Liver (tissue), 9 donors: ENCODE measurements around the gene ZNF813. TPM values are rescaled to one million over a fixed set of nuclear protein-coding genes. Genes with fewer than 3 reads are reported as not detected.

Experiments
- DNase-seq: peaks from one replicate; pipeline ENCODE4 v3.0.0-alpha.2; 2017; ENCODE audit warnings: low spot score
- H3K27ac ChIP-seq, 2 donors: one replicate each; pipeline ENCODE4 v1.7.0; 2013; ENCODE audit warnings: inconsistent platforms in 2 of 2, low read length in 2 of 2, control low read depth in 1 of 2, low read depth in 1 of 2, mild to moderate bottlenecking in 1 of 2
- H3K27me3 ChIP-seq, 4 donors: one replicate each; pipeline versions ENCODE4 v1.6.1 to v1.7.0; 2013; ENCODE audit warnings: low read length in 3 of 4, inconsistent platforms in 1 of 4, mild to moderate bottlenecking in 1 of 4, moderate library complexity in 1 of 4; ENCODE audit not compliant: control insufficient read depth in 4 of 4, insufficient read depth in 4 of 4
- H3K36me3 ChIP-seq, 4 donors: one replicate each; pipeline versions ENCODE4 v1.6.1 to v1.7.0; 2013; ENCODE audit warnings: low read length in 3 of 4, mild to moderate bottlenecking in 3 of 4, low read depth in 1 of 4, moderate library complexity in 1 of 4; ENCODE audit not compliant: control insufficient read depth in 4 of 4, insufficient read depth in 3 of 4
- H3K4me1 ChIP-seq, 4 donors: one replicate each; pipeline versions ENCODE4 v1.6.1 to v1.7.0; 2013; ENCODE audit warnings: low read length in 3 of 4, mild to moderate bottlenecking in 3 of 4, moderate library complexity in 1 of 4; ENCODE audit not compliant: control insufficient read depth in 4 of 4, insufficient read depth in 4 of 4
- H3K4me3 ChIP-seq, 3 donors: one replicate each; pipeline versions ENCODE4 v1.6.1 to v1.7.0; 2013; ENCODE audit warnings: low read length in 3 of 3, control low read depth in 1 of 3, low read depth in 1 of 3, mild to moderate bottlenecking in 1 of 3
- H3K9ac ChIP-seq, 2 donors: one replicate each; pipeline ENCODE4 v1.7.0; 2013; ENCODE audit warnings: low read length in 2 of 2, mild to moderate bottlenecking in 2 of 2, moderate library complexity in 2 of 2, control low read depth in 1 of 2, low read depth in 1 of 2
- H3K9me3 ChIP-seq, 4 donors: one replicate each; pipeline versions ENCODE4 v1.6.1 to v1.7.0; 2013; ENCODE audit warnings: low read length in 3 of 4; ENCODE audit not compliant: control insufficient read depth in 4 of 4
- ATF3 ChIP-seq: IDR thresholded peaks from 2 replicates; pipeline ENCODE4 v1.6.1; 2016; ENCODE audit warnings: antibody characterized with exemption
- EGR1 ChIP-seq, 2 donors: IDR thresholded peaks; 2 replicates each; pipeline ENCODE4 v1.6.1; 2016 to 2018; ENCODE audit warnings: antibody characterized with exemption in 2 of 2, low read depth in 2 of 2
- FOXA2 ChIP-seq: IDR thresholded peaks from 2 replicates; pipeline ENCODE4 v1.6.1; 2016; ENCODE audit warnings: antibody characterized with exemption
- GABPA ChIP-seq, 2 donors: IDR thresholded peaks in 1 of 2; conservative IDR thresholded peaks in 1 of 2; 2 replicates each; pipeline ENCODE4 v1.6.1; 2016; ENCODE audit warnings: antibody characterized with exemption in 2 of 2, mild to moderate bottlenecking in 1 of 2, moderate library complexity in 1 of 2
- HNF4A ChIP-seq, 2 donors: conservative IDR thresholded peaks; 2 replicates each; pipeline ENCODE4 v1.6.1; 2016; ENCODE audit warnings: antibody characterized with exemption in 2 of 2, mild to moderate bottlenecking in 2 of 2
- HNF4G ChIP-seq: IDR thresholded peaks from 2 replicates; pipeline ENCODE4 v1.6.1; 2016; ENCODE audit warnings: antibody characterized with exemption
- JUND ChIP-seq, 2 donors: IDR thresholded peaks; 2 replicates each; pipeline ENCODE4 v1.6.1; 2016; ENCODE audit warnings: antibody characterized with exemption in 2 of 2
- MAX ChIP-seq: IDR thresholded peaks from 2 replicates; pipeline ENCODE4 v1.6.1; 2016; ENCODE audit warnings: antibody characterized with exemption
- NR2F2 ChIP-seq: IDR thresholded peaks from 2 replicates; pipeline ENCODE4 v1.6.1; 2016; ENCODE audit warnings: antibody characterized with exemption
- RAD21 ChIP-seq, 2 donors: IDR thresholded peaks; 2 replicates each; pipeline ENCODE4 v1.6.1; 2016; ENCODE audit warnings: antibody characterized with exemption in 2 of 2, mild to moderate bottlenecking in 2 of 2
- RXRA ChIP-seq, 2 donors: IDR thresholded peaks; 2 replicates each; pipeline ENCODE4 v1.6.1; 2017 to 2018; ENCODE audit warnings: antibody characterized with exemption in 2 of 2, mild to moderate bottlenecking in 1 of 2
- SP1 ChIP-seq: IDR thresholded peaks from 2 replicates; pipeline ENCODE4 v1.6.1; 2018; ENCODE audit warnings: antibody characterized with exemption, mild to moderate bottlenecking
- TAF1 ChIP-seq: conservative IDR thresholded peaks from 2 replicates; pipeline ENCODE4 v1.6.1; 2016; ENCODE audit warnings: antibody characterized with exemption, mild to moderate bottlenecking
- YY1 ChIP-seq: IDR thresholded peaks from 2 replicates; pipeline ENCODE4 v1.6.1; 2016; ENCODE audit warnings: antibody characterized with exemption, mild to moderate bottlenecking
- WGBS: extraction: QIAGEN DNeasy Blood & Tissue Kit; methylation state at CpG from one replicate; pipeline ENCODE4 v1.1.7; 2013; 5-methylcytosine and 5-hydroxymethylcytosine counted together
- polyA plus RNA-seq, 2 donors: library from polyadenylated mRNA; stranded (reverse) in 1 of 2; unstranded in 1 of 2; fragments of 200-250 nt in 1 of 2; fragments of >200 nt in 1 of 2; fragmentation: Nextera tagmentation in 1 of 2; extraction: Ambion mirVana in 1 of 2; gene quantifications; one replicate each; pipeline versions ENCODE4 v1.2.1 to v1.2.3, GENCODE V29; 2013 to 2015
- total RNA-seq, 2 donors: library from RNA; depleted of rRNA; stranded (reverse); fragments of >200 nt; gene quantifications; one replicate each; pipeline ENCODE4 v1.2.3, GENCODE V29; 2014
- TF ChIP-seq, protein P1 (sequence below): fragments of 150-350 bp; IDR thresholded peaks from 2 replicates; pipeline ENCODE4 v1.5.1; 2017; ENCODE audit warnings: improper control_type of control experiment, low read depth, low read length; ENCODE audit not compliant: missing input control
- TF ChIP-seq, protein P2 (sequence below): IDR thresholded peaks from 2 replicates; pipeline ENCODE4 v1.6.1; 2016; ENCODE audit warnings: antibody characterized with exemption
- donor health status: healthy.
- donor health status: healthy.
- donor health status: healthy.
- donor health status: healthy.
- donor health status: healthy.

The ZNF813 gene
- total and polyA plus RNA-seq, 4 donors, result 0.35 to 4.1 (median 1.2) TPM

DNA sequence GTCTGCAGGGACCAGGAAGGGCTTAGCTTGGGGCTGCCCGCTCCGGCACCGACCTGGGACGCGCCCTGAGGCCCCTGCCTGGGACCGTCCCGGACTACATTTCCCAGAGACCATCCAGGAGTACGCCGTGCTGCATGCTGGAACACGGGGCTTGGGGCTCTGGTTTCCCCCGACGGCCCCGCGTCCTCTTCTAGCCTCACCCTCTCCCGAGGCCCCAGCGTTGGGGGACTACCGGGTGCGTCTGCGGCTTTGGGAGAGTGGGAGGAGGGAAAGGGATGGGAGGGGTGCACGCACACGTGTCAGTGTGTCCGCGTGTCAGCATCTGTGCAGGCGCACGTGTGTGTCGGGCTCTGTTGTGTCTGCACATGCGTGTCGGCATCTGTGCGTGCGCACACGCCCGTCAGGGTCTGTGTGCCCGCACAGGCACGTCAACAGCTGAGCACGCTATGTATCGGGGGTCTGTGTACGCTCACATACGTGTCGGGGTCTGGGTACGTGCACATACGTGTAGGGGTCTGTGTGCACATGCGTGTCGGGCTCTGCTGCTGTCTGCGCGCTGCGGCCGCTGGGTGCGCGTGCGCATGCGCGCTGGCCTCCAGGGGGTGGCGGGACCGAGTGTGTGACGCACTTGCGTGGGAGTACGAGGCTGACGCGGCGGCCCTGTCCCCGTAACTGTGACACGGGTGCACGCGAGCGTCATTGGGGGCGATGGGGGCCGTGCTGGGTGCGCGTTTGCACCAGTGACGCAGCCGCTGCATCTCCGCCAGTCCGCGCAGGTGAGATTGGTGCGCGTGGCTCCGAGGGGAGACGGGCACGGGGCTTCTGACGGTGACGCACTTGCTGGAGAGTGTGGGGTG lies 70.2 kb downstream of the ZNF813 start, which contains the start of gene ZNF331:
Gene ZNF331, plus strand, starts transcription at position 625 of the 857 bp plus-strand sequence. CDS start 31,232 bp downstream, outside the sequence.
- WGBS, result 50% methylated on average over 81 of the region's 81 CpGs
- peak; percentile 76 for DNase-seq
- peak within 1 kb of the TSS; percentile 45 to 54 for H3K9ac ChIP-seq

DNA sequence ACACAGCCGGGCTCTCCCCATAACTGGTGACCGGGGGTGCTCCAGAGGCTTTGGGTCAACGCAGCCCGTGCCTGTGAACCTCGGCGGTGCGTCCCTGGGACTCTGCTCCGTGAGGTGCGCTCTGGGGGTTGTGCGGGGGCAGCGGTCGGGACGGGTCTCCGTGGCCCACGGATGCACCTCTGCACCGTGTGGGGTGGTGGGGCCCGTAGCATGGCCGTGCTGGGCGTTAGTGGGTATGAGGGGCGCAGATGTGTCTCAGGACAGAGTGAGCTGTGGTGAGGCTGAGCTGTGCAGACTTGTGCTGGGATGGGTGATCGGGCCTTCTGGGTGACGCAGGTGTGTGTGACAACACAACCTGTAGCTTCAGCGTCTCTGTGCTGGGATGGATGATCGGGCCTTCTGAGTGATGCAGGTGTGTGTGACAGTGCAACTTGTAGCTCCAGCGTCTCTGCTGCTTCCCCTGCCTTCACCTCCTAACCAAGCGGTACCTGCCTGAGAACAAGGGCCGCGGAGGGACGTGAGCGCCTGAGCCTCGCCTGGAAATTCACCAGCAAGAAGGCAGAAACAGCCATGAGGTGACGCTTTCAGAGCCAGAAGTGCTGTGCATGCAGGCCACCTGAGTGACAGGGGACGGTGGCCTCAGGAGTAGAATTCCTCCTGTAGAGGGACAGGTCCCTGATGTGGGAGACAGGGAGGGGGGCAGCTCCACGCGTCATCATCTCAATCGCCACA lies 71.0 kb downstream of the ZNF813 start:
- Histone ChIP-seq H3K4me1 (peaks cover 0 to 2% (median 0%) of the 10 kb centered on the region in 4 donors), H3K27ac (peak overlapping the region; percentile 52 to 86), H3K36me3 (peaks cover 0 to 2% (median under 1%) of the 10 kb centered on the region in 4 donors), H3K9ac (peak overlapping the region; percentile 45 to 54), H3K4me3 (peak overlapping the region; percentile 57 to 93 (median 65)), H3K9me3 (peaks cover 0 to 3% (median 2%) of the 10 kb centered on the region in 4 donors), H3K27me3 (no peaks in the 10 kb centered on the region)
- DNase-seq, result no peak
- 51% methylated on average over 36 of the region's 36 CpGs for WGBS
- TF ChIP-seq YY1 (no peak), RXRA (IDR thresholded peaks at IDR 0.05) (no peak), SP1 (no peak), ATF3 (no peak), FOXA2 (no peak), HNF4G (no peak), NR2F2 (no peak), RAD21 (IDR thresholded peaks at IDR 0.05) (no peak), JUND (IDR thresholded peaks at IDR 0.05) (no peak), GABPA (IDR thresholded peaks at IDR 0.05 in 1 of 2, conservative IDR thresholded peaks at IDR 0.05 in 1 of 2) (no peak), TAF1 (no peak), HNF4A (conservative IDR thresholded peaks at IDR 0.05) (no peak)
- TF ChIP-seq, protein P1, sequence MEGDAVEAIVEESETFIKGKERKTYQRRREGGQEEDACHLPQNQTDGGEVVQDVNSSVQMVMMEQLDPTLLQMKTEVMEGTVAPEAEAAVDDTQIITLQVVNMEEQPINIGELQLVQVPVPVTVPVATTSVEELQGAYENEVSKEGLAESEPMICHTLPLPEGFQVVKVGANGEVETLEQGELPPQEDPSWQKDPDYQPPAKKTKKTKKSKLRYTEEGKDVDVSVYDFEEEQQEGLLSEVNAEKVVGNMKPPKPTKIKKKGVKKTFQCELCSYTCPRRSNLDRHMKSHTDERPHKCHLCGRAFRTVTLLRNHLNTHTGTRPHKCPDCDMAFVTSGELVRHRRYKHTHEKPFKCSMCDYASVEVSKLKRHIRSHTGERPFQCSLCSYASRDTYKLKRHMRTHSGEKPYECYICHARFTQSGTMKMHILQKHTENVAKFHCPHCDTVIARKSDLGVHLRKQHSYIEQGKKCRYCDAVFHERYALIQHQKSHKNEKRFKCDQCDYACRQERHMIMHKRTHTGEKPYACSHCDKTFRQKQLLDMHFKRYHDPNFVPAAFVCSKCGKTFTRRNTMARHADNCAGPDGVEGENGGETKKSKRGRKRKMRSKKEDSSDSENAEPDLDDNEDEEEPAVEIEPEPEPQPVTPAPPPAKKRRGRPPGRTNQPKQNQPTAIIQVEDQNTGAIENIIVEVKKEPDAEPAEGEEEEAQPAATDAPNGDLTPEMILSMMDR, result no peak
- TF ChIP-seq, protein P2, sequence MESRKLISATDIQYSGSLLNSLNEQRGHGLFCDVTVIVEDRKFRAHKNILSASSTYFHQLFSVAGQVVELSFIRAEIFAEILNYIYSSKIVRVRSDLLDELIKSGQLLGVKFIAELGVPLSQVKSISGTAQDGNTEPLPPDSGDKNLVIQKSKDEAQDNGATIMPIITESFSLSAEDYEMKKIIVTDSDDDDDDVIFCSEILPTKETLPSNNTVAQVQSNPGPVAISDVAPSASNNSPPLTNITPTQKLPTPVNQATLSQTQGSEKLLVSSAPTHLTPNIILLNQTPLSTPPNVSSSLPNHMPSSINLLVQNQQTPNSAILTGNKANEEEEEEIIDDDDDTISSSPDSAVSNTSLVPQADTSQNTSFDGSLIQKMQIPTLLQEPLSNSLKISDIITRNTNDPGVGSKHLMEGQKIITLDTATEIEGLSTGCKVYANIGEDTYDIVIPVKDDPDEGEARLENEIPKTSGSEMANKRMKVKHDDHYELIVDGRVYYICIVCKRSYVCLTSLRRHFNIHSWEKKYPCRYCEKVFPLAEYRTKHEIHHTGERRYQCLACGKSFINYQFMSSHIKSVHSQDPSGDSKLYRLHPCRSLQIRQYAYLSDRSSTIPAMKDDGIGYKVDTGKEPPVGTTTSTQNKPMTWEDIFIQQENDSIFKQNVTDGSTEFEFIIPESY, result no peak

More for the DNA sequence above, 70.2 kb downstream of the ZNF813 start, which contains the start of gene ZNF331:
- Histone ChIP-seq H3K4me3 (peak within 1 kb of the TSS; percentile 57 to 93 (median 65)), H3K27me3 (no peaks in the 10 kb centered on the region), H3K27ac (peak within 1 kb of the TSS; percentile 52 to 86), H3K4me1 (peaks cover 0 to 2% (median 0%) of the 10 kb centered on the region in 4 donors), H3K9me3 (peaks cover 0 to 3% (median 2%) of the 10 kb centered on the region in 4 donors), H3K36me3 (peaks cover 0 to 2% (median 0%) of the 10 kb centered on the region in 4 donors)
- peak; percentile 95 to 97 for TF ChIP-seq EGR1 (IDR thresholded peaks at IDR 0.05; ENCODE audit: low read depth in 2 of 2)
- TF ChIP-seq, protein P1, result peak; percentile 41
- TF ChIP-seq MAX, result peak; percentile 95
- TF ChIP-seq, protein P2, result no peak
